H1 (cell line): ENCODE measurements around the gene RFNG. TPM values are rescaled to one million over a fixed set of nuclear protein-coding genes. Genes with fewer than 3 reads are reported as not detected.

ENCODE experiments used
- CTBP2 ChIP-seq: IDR thresholded peaks from 2 replicates; pipeline ENCODE4 v1.7.0; 2011; ENCODE audit warnings: borderline replicate concordance, mild to moderate bottlenecking, moderate library complexity, mixed read lengths, low read length; ENCODE audit not compliant: insufficient read depth, insufficient read length
- E2F6 ChIP-seq: IDR thresholded peaks from 2 replicates; pipeline ENCODE4 v1.6.1; 2012; ENCODE audit warnings: inconsistent platforms
- EZH2 ChIP-seq: fragments of 200-600 bp; sonication (generic); IDR thresholded peaks from 2 replicates; pipeline ENCODE4 v1.7.1; 2012; ENCODE audit warnings: low read depth, mild to moderate bottlenecking, moderate library complexity, low read length, inconsistent platforms; ENCODE audit not compliant: severe bottlenecking
- GTF2F1 ChIP-seq: IDR thresholded peaks from 2 replicates; pipeline ENCODE4 v1.6.1; 2012; ENCODE audit warnings: low read depth, low read length, improper control_type of control experiment, borderline replicate concordance
- KDM1A ChIP-seq: fragments of 200-600, 300-600 bp; sonication (generic); IDR thresholded peaks from 2 replicates; pipeline ENCODE4 v1.7.1; 2016; ENCODE audit warnings: mild to moderate bottlenecking, low read length, borderline replicate concordance
- KDM5A ChIP-seq: fragments of 200-600 bp; IDR thresholded peaks from 2 replicates; pipeline ENCODE4 v1.7.1; 2012; ENCODE audit warnings: mild to moderate bottlenecking, low read length, inconsistent platforms, mixed read lengths
- POLR2AphosphoS5 ChIP-seq: IDR thresholded peaks from 2 replicates; pipeline ENCODE4 v1.6.1; 2011; ENCODE audit warnings: low read depth, low read length
- TAF1 ChIP-seq: IDR thresholded peaks from 2 replicates; pipeline ENCODE4 v1.6.1; 2011; ENCODE audit warnings: mild to moderate bottlenecking, low read depth, low read length
- TEAD4 ChIP-seq: IDR thresholded peaks from 2 replicates; pipeline ENCODE4 v1.6.1; 2012; ENCODE audit warnings: low read depth, low read length, inconsistent platforms, mixed read lengths
- polyA plus RNA-seq, 7 experiments: library from polyadenylated mRNA; depleted of rRNA in 3 of 7; stranded (reverse) in 5 of 7; unstranded in 2 of 7; fragments of >200 nt in 5 of 7; fragments of 200-250 nt in 2 of 7; gene quantifications; 1 replicate in 5 of 7; 2 replicates in 1 of 7; 4 replicates in 1 of 7; pipeline versions ENCODE4 v1.2.1 to v1.2.3, GENCODE V29; 2011 to 2013; ENCODE audit warnings: missing spikeins in 2 of 7, mixed read lengths in 2 of 7
- total RNA-seq: library from RNA; stranded (reverse); fragmentation: NEBNext Ultra II Directional; extraction: Animal tissue kit (Norgen Biotek cat#: 25700); gene quantifications from 2 replicates; pipeline ENCODE4 v1.2.1, GENCODE V29; 2021
- TF ChIP-seq, protein P1 (sequence below): fragments of 300-600 bp; sonication (generic); IDR thresholded peaks from 2 replicates; pipeline ENCODE4 v1.7.1; 2012; ENCODE audit warnings: low read length, moderate library complexity, mild to moderate bottlenecking, inconsistent platforms; ENCODE audit not compliant: insufficient replicate concordance

Gene RFNG
- total and polyA plus RNA-seq, 2 of the 8 experiments (the other 6 are each of a cell fraction or from before 2014, with no cell fraction given) = 26.7 to 28.4 TPM

GRCh38 chr17:82039695-82040299 lies 11.8 kb downstream of the RFNG start (continued):
- TF ChIP-seq, protein P1, sequence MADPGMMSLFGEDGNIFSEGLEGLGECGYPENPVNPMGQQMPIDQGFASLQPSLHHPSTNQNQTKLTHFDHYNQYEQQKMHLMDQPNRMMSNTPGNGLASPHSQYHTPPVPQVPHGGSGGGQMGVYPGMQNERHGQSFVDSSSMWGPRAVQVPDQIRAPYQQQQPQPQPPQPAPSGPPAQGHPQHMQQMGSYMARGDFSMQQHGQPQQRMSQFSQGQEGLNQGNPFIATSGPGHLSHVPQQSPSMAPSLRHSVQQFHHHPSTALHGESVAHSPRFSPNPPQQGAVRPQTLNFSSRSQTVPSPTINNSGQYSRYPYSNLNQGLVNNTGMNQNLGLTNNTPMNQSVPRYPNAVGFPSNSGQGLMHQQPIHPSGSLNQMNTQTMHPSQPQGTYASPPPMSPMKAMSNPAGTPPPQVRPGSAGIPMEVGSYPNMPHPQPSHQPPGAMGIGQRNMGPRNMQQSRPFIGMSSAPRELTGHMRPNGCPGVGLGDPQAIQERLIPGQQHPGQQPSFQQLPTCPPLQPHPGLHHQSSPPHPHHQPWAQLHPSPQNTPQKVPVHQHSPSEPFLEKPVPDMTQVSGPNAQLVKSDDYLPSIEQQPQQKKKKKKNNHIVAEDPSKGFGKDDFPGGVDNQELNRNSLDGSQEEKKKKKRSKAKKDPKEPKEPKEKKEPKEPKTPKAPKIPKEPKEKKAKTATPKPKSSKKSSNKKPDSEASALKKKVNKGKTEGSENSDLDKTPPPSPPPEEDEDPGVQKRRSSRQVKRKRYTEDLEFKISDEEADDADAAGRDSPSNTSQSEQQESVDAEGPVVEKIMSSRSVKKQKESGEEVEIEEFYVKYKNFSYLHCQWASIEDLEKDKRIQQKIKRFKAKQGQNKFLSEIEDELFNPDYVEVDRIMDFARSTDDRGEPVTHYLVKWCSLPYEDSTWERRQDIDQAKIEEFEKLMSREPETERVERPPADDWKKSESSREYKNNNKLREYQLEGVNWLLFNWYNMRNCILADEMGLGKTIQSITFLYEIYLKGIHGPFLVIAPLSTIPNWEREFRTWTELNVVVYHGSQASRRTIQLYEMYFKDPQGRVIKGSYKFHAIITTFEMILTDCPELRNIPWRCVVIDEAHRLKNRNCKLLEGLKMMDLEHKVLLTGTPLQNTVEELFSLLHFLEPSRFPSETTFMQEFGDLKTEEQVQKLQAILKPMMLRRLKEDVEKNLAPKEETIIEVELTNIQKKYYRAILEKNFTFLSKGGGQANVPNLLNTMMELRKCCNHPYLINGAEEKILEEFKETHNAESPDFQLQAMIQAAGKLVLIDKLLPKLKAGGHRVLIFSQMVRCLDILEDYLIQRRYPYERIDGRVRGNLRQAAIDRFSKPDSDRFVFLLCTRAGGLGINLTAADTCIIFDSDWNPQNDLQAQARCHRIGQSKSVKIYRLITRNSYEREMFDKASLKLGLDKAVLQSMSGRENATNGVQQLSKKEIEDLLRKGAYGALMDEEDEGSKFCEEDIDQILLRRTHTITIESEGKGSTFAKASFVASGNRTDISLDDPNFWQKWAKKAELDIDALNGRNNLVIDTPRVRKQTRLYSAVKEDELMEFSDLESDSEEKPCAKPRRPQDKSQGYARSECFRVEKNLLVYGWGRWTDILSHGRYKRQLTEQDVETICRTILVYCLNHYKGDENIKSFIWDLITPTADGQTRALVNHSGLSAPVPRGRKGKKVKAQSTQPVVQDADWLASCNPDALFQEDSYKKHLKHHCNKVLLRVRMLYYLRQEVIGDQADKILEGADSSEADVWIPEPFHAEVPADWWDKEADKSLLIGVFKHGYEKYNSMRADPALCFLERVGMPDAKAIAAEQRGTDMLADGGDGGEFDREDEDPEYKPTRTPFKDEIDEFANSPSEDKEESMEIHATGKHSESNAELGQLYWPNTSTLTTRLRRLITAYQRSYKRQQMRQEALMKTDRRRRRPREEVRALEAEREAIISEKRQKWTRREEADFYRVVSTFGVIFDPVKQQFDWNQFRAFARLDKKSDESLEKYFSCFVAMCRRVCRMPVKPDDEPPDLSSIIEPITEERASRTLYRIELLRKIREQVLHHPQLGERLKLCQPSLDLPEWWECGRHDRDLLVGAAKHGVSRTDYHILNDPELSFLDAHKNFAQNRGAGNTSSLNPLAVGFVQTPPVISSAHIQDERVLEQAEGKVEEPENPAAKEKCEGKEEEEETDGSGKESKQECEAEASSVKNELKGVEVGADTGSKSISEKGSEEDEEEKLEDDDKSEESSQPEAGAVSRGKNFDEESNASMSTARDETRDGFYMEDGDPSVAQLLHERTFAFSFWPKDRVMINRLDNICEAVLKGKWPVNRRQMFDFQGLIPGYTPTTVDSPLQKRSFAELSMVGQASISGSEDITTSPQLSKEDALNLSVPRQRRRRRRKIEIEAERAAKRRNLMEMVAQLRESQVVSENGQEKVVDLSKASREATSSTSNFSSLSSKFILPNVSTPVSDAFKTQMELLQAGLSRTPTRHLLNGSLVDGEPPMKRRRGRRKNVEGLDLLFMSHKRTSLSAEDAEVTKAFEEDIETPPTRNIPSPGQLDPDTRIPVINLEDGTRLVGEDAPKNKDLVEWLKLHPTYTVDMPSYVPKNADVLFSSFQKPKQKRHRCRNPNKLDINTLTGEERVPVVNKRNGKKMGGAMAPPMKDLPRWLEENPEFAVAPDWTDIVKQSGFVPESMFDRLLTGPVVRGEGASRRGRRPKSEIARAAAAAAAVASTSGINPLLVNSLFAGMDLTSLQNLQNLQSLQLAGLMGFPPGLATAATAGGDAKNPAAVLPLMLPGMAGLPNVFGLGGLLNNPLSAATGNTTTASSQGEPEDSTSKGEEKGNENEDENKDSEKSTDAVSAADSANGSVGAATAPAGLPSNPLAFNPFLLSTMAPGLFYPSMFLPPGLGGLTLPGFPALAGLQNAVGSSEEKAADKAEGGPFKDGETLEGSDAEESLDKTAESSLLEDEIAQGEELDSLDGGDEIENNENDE = no peak
- TF ChIP-seq KDM5A (no peak), TEAD4 (no peak), E2F6 (no peak), TAF1 (no peak), KDM1A (no peak), POLR2AphosphoS5 (no peak), GTF2F1 (no peak), EZH2 (no peak), CTBP2 (no peak)
